OCI-LY1 (cell line): ENCODE measurements around the gene MXD1.

ENCODE experiments used
- EZH2 ChIP-seq: fragments of 200-600 bp; sonication (generic), shearing (Covaris generic); IDR thresholded peaks from 2 replicates; pipeline ENCODE4 v1.8.0; 2017; ENCODE audit warnings: borderline replicate concordance, mixed run types, mild to moderate bottlenecking, antibody characterized with exemption, low read length, moderate library complexity, mixed read lengths
- TF ChIP-seq, protein P1 (sequence below): fragments of 200-600 bp; sonication (generic), shearing (Covaris generic); IDR thresholded peaks from 2 replicates; pipeline ENCODE4 v1.5.1; 2017; ENCODE audit warnings: mild to moderate bottlenecking, antibody characterized with exemption, low read length, moderate library complexity, mixed read lengths

DNA sequence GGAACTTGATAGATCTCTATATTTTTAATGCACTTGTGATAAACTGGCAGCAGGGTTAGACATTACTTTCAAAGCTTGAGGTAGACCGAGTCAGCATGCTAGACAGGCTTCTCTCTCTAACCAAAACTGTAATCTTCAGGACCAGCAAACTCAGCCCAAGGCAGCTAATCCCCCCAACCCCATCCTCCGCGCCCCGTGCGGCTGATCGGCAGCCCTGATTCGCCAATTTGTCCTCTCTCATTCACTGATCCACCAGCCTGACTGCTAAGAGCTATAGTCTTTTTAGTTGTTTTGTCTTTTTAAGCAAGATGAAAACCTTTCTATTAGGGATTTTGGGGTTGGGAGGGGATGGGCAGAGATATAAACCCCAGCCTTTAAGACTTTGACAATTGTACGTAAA lies 25.8 kb downstream of the MXD1 start:
- TF ChIP-seq, protein P1, sequence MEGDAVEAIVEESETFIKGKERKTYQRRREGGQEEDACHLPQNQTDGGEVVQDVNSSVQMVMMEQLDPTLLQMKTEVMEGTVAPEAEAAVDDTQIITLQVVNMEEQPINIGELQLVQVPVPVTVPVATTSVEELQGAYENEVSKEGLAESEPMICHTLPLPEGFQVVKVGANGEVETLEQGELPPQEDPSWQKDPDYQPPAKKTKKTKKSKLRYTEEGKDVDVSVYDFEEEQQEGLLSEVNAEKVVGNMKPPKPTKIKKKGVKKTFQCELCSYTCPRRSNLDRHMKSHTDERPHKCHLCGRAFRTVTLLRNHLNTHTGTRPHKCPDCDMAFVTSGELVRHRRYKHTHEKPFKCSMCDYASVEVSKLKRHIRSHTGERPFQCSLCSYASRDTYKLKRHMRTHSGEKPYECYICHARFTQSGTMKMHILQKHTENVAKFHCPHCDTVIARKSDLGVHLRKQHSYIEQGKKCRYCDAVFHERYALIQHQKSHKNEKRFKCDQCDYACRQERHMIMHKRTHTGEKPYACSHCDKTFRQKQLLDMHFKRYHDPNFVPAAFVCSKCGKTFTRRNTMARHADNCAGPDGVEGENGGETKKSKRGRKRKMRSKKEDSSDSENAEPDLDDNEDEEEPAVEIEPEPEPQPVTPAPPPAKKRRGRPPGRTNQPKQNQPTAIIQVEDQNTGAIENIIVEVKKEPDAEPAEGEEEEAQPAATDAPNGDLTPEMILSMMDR, result no peak
- no peak for TF ChIP-seq EZH2
